ENCODE results near the gene TMEM125. TPM values are rescaled to one million over a fixed set of nuclear protein-coding genes. Genes with fewer than 3 reads are reported as not detected.

TMEM125 gene
- total and polyA plus RNA-seq, 7 donors: not detected

- WGBS, 3 donors: 82 to 85% (median 84%) methylated on average over 3 of the region's 3 CpGs
- TF ChIP-seq, protein P1, sequence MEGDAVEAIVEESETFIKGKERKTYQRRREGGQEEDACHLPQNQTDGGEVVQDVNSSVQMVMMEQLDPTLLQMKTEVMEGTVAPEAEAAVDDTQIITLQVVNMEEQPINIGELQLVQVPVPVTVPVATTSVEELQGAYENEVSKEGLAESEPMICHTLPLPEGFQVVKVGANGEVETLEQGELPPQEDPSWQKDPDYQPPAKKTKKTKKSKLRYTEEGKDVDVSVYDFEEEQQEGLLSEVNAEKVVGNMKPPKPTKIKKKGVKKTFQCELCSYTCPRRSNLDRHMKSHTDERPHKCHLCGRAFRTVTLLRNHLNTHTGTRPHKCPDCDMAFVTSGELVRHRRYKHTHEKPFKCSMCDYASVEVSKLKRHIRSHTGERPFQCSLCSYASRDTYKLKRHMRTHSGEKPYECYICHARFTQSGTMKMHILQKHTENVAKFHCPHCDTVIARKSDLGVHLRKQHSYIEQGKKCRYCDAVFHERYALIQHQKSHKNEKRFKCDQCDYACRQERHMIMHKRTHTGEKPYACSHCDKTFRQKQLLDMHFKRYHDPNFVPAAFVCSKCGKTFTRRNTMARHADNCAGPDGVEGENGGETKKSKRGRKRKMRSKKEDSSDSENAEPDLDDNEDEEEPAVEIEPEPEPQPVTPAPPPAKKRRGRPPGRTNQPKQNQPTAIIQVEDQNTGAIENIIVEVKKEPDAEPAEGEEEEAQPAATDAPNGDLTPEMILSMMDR (IDR thresholded peaks at IDR 0.05): no peak
Observed at GRCh38 chr1:43284065-43284464, 14.3 kb downstream of the TMEM125 start.

DNA sequence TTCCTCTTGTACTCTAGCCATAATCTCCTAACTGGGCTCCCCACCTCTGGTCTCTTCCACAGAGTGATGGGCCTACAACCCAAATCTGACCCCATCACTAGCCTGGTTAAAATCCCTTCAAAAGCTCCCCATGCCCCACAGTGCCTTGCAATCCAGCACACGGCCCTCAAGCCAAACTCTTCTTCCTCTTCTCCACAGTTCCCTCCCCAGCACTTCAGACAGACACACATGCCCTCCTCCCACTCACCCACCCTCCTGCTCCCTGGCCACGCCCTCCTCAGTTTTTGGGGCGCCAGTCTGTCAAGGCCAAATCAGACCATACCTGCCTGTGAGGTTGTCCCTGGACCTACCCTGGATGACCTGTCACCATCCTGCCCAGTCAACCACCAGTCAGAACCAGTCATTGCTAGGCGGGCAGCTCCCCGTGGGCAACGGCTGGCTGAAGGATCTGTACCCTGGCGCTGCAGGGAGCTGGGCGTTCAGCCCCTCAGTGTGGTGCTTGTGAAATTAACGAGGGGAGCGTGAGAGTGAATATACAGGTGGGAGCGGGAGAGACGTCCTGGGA is 14.8 kb downstream of the TMEM125 start:
- DNase-seq: no peak
- TF ChIP-seq, protein P1 (IDR thresholded peaks at IDR 0.05): no peak

More at GRCh38 chr1:43284065-43284464, 14.3 kb downstream of the TMEM125 start:
- H3K9me3 ChIP-seq: no peaks in the 10 kb centered on the region
- no peak for ATAC-seq
- no peaks in the 10 kb centered on the region for H3K4me1 ChIP-seq
- H3K4me3 ChIP-seq: no peak overlapping the region
- no peak overlapping the region for H3K27ac ChIP-seq
- H3K27me3 ChIP-seq (ENCODE audit: insufficient read depth in 3 of 3, low read length in 2 of 3): peaks cover 0 to 4% (median 0%) of the 10 kb centered on the region in 3 donors
- intact Hi-C loops (cut with DNase I): no loop called here
- DNase-seq: no peak
- H3K36me3 ChIP-seq (ENCODE audit: insufficient read depth in 1 of 2, low read depth in 1 of 2): no peaks in the 10 kb centered on the region

GRCh38 chr1:43285269-43285990 is 15.6 kb downstream of the TMEM125 start, which contains the start of gene C1orf210:
Gene C1orf210, minus strand, starts transcription at chr1:43285581. Its CDS starts 2,311 bp downstream, at chr1:43283270.
- Histone ChIP-seq H3K27ac (no peak within 1 kb of the TSS), H3K9me3 (no peaks in the 10 kb centered on the region), H3K36me3 (ENCODE audit: insufficient read depth in 1 of 2, low read depth in 1 of 2) (no peaks in the 10 kb centered on the region), H3K27me3 (ENCODE audit: insufficient read depth in 3 of 3, low read length in 2 of 3) (peaks cover 0 to 4% (median 0%) of the 10 kb centered on the region in 3 donors), H3K4me1 (no peaks in the 10 kb centered on the region), H3K4me3 (no peak within 1 kb of the TSS)
- TF ChIP-seq, protein P1 (IDR thresholded peaks at IDR 0.05): no peak
- intact Hi-C loops (cut with DNase I): no loop called here
- WGBS, 3 donors: 29 to 40% (median 38%) methylated on average over 19 of the region's 19 CpGs
- DNase-seq (no peak), ATAC-seq (no peak)

More for the DNA sequence above, 14.8 kb downstream of the TMEM125 start:
- intact Hi-C loops (cut with DNase I): no loop called here
- no peak overlapping the region for H3K27ac ChIP-seq
- 70 to 87% (median 77%) methylated on average over 12 of the region's 12 CpGs for WGBS, 3 donors
- H3K4me3 ChIP-seq: no peak overlapping the region
- no peaks in the 10 kb centered on the region for H3K36me3 ChIP-seq (ENCODE audit: insufficient read depth in 1 of 2, low read depth in 1 of 2)
- no peaks in the 10 kb centered on the region for H3K9me3 ChIP-seq
- H3K4me1 ChIP-seq: no peaks in the 10 kb centered on the region
- ATAC-seq: no peak
- H3K27me3 ChIP-seq (ENCODE audit: insufficient read depth in 3 of 3, low read length in 2 of 3): peaks cover 0 to 4% (median 0%) of the 10 kb centered on the region in 3 donors

- Histone ChIP-seq H3K4me3 (no peak overlapping the region), H3K36me3 (ENCODE audit: insufficient read depth in 1 of 2, low read depth in 1 of 2) (no peaks in the 10 kb centered on the region), H3K27ac (no peak overlapping the region), H3K4me1 (no peaks in the 10 kb centered on the region), H3K9me3 (no peaks in the 10 kb centered on the region), H3K27me3 (ENCODE audit: insufficient read depth in 3 of 3, low read length in 2 of 3) (peaks cover 0 to 4% (median 0%) of the 10 kb centered on the region in 3 donors)
- TF ChIP-seq, protein P1 (IDR thresholded peaks at IDR 0.05): no peak
- ATAC-seq (no peak), DNase-seq (no peak)
- intact Hi-C loops (cut with DNase I): no loop called here
- WGBS, 3 donors: 90 to 92% (median 90%) methylated on average over 11 of the region's 11 CpGs
Observed at GRCh38 chr1:43286115-43286514, 16.3 kb downstream of the TMEM125 start.
